SU-DHL-6 (cell line): ENCODE measurements around the gene FKBP1A.

ENCODE experiments used
- H2AFZ ChIP-seq: fragments of 200-600 bp; sonication (generic); 2 replicates; pipeline ENCODE4 v1.6.1; 2014; ENCODE audit warnings: low read depth, mild to moderate bottlenecking, moderate library complexity, mixed read lengths, antibody characterized with exemption, low read length; ENCODE audit not compliant: severe bottlenecking
- H3F3A ChIP-seq: fragments of 200-600 bp; shearing (Covaris generic); 2 replicates; pipeline ENCODE4 v1.6.0; 2016; ENCODE audit warnings: antibody characterized with exemption, mild to moderate bottlenecking; ENCODE audit not compliant: insufficient read depth
- H3K27ac ChIP-seq: fragments of 200-600 bp; sonication (generic); 2 replicates; pipeline ENCODE4 v1.5.1; 2016; ENCODE audit warnings: low read depth, mild to moderate bottlenecking, low read length, moderate library complexity, mixed read lengths
- H3K27me3 ChIP-seq: fragments of 200-600 bp; sonication (generic), shearing (Covaris generic); 2 replicates; pipeline ENCODE4 v1.6.0; 2014; ENCODE audit warnings: mild to moderate bottlenecking, low read length
- H3K36me3 ChIP-seq: fragments of 200-600 bp; sonication (generic); 2 replicates; pipeline ENCODE4 v1.6.1; 2014; ENCODE audit warnings: mild to moderate bottlenecking, low read length, mixed read lengths
- H3K4me2 ChIP-seq: fragments of 300-600, 200-600 bp; shearing (Covaris generic), sonication (generic); 2 replicates; pipeline ENCODE4 v1.6.0; 2014; ENCODE audit warnings: low read length, low read depth, mild to moderate bottlenecking; ENCODE audit not compliant: poor library complexity, severe bottlenecking
- H3K4me3 ChIP-seq: fragments of 200-600 bp; sonication (generic); 2 replicates; pipeline ENCODE4 v1.5.1; 2014; ENCODE audit warnings: antibody characterized with exemption, low read length, mild to moderate bottlenecking, mixed read lengths; ENCODE audit not compliant: insufficient read depth, poor library complexity, severe bottlenecking
- H3K79me2 ChIP-seq: fragments of 200-600 bp; sonication (generic); 2 replicates; pipeline ENCODE4 v1.6.1; 2014; ENCODE audit warnings: mild to moderate bottlenecking, low read length, moderate library complexity; ENCODE audit not compliant: insufficient read depth
- H3K9ac ChIP-seq: fragments of 200-600 bp; sonication (generic); 2 replicates; pipeline ENCODE4 v1.7.0; 2014; ENCODE audit warnings: mild to moderate bottlenecking, low read length
- H3K9me2 ChIP-seq: fragments of 200-600 bp; sonication (generic); replicated peaks from 2 replicates; pipeline ENCODE4 v1.6.1; 2014; ENCODE audit warnings: low read length; ENCODE audit not compliant: insufficient read depth
- H3K9me3 ChIP-seq: fragments of 200-600 bp; sonication (generic); 2 replicates; pipeline ENCODE4 v1.6.1; 2014; ENCODE audit warnings: low read length, mixed read lengths; ENCODE audit not compliant: insufficient read depth
- H4K20me1 ChIP-seq: fragments of 200-600 bp; sonication (generic); 2 replicates; pipeline ENCODE4 v1.6.1; 2014; ENCODE audit warnings: low read depth, mild to moderate bottlenecking, antibody characterized with exemption, low read length, moderate library complexity, mixed read lengths
- CTCF ChIP-seq: fragments of 200-600 bp; sonication (generic); IDR thresholded peaks from one replicate; pipeline ENCODE4 v1.5.1; 2017; ENCODE audit warnings: antibody characterized with exemption, mild to moderate bottlenecking, low read length, moderate library complexity; ENCODE audit not compliant: insufficient read depth, poor library complexity, severe bottlenecking
- EZH2phosphoT487 ChIP-seq: fragments of 200-600 bp; sonication (generic), shearing (Covaris generic); conservative IDR thresholded peaks from 2 replicates; pipeline ENCODE4 v1.6.1; 2018; ENCODE audit warnings: mild to moderate bottlenecking, antibody characterized with exemption, low read length, moderate library complexity, mixed read lengths

The FKBP1A gene

GRCh38 chr20:1341561-1342265 lies 51.1 kb downstream of the FKBP1A start:
- H3F3A ChIP-seq: no peaks in the 10 kb centered on the region
- H3K27me3 ChIP-seq: no peaks in the 10 kb centered on the region
- H2AFZ ChIP-seq: no peak overlapping the region
- H3K27ac ChIP-seq: no peak overlapping the region
- no peak for TF ChIP-seq EZH2phosphoT487
- TF ChIP-seq CTCF: no peak
- H3K9ac ChIP-seq: no peak overlapping the region
- H3K4me2 ChIP-seq: no peak overlapping the region
- no peak overlapping the region for H3K4me3 ChIP-seq
- no peaks in the 10 kb centered on the region for H4K20me1 ChIP-seq
- no peaks in the 10 kb centered on the region for H3K79me2 ChIP-seq
- H3K36me3 ChIP-seq: no peaks in the 10 kb centered on the region
- no peaks in the 10 kb centered on the region for H3K9me2 ChIP-seq
- H3K9me3 ChIP-seq: no peaks in the 10 kb centered on the region

DNA sequence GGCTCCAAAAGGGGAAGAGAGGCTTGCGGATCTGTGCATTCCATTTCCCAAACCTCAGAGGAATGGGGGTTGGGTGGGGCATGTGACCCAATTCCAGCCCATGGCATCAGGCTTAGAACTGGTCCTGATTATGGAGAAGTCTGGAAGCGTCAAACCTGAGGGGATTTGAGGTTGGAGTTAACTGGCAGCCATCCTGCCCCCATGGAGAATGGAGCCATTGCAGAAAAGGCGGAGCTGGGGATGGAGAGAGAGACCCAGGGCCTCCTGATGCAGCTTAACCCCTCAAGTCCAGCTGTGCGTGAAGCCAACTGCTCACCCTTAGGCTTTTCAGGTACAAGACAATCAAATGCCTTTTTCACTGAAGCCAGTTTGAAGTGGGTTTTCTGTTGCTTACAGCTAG lies 54.1 kb downstream of the FKBP1A start:
- H3K9me2 ChIP-seq: no peaks in the 10 kb centered on the region
- H3K4me3 ChIP-seq: no peak overlapping the region
- H3K79me2 ChIP-seq: no peaks in the 10 kb centered on the region
- no peaks in the 10 kb centered on the region for H4K20me1 ChIP-seq
- H3K36me3 ChIP-seq: no peaks in the 10 kb centered on the region
- H2AFZ ChIP-seq: no peak overlapping the region
- no peaks in the 10 kb centered on the region for H3K9me3 ChIP-seq
- H3K27ac ChIP-seq: no peak overlapping the region
- no peak overlapping the region for H3K9ac ChIP-seq
- H3K27me3 ChIP-seq: no peaks in the 10 kb centered on the region
- no peak overlapping the region for H3K4me2 ChIP-seq
- TF ChIP-seq CTCF (no peak), EZH2phosphoT487 (no peak)
- H3F3A ChIP-seq: no peaks in the 10 kb centered on the region

- H3K4me2 ChIP-seq: no peak overlapping the region
- H3K27me3 ChIP-seq: no peaks in the 10 kb centered on the region
- no peaks in the 10 kb centered on the region for H3K36me3 ChIP-seq
- H3K9me3 ChIP-seq: no peaks in the 10 kb centered on the region
- no peaks in the 10 kb centered on the region for H3K9me2 ChIP-seq
- peaks cover 3% of the 10 kb centered on the region; the same call in 1 of the 2 replicates for H3K79me2 ChIP-seq
- H4K20me1 ChIP-seq: no peaks in the 10 kb centered on the region
- no peak overlapping the region for H3K9ac ChIP-seq
- no peak overlapping the region for H2AFZ ChIP-seq
- H3K27ac ChIP-seq: no peak overlapping the region
- H3K4me3 ChIP-seq: no peak overlapping the region
- TF ChIP-seq CTCF (no peak), EZH2phosphoT487 (no peak)
- no peaks in the 10 kb centered on the region for H3F3A ChIP-seq
Measured at GRCh38 chr20:1338096-1338495, 54.8 kb downstream of the FKBP1A start.
